C1 segment of cervical spinal cord (tissue), 14 donors: ENCODE results near the gene NECTIN1.
A peak's percentile ranks its signal among the peaks of the same experiment; 100 is the strongest.

Source experiments
- DNase-seq, 14 donors: peaks; one replicate each; lab custom pipeline; 2025; lab: John Stamatoyannopoulos, UW

Gene NECTIN1

GRCh38 chr11:119643212-119643875, 85.7 kb downstream of the NECTIN1 start:
- no peak for DNase-seq

GRCh38 chr11:119641983-119642745, 86.8 kb downstream of the NECTIN1 start:
- no peak for DNase-seq

- DNase-seq, result no peak
These were observed 88.5 kb downstream of the NECTIN1 start for GRCh38 chr11:119640541-119640940.

- no peak for DNase-seq
These were observed 89.3 kb downstream of the NECTIN1 start for GRCh38 chr11:119639642-119640205.

GRCh38 chr11:119638851-119639250, 90.1 kb downstream of the NECTIN1 start:
- no peak for DNase-seq

GRCh38 chr11:119637481-119637880, 91.5 kb downstream of the NECTIN1 start:
- no peak for DNase-seq

GRCh38 chr11:119635776-119636175, 93.2 kb downstream of the NECTIN1 start:
- no peak for DNase-seq

- no peak for DNase-seq
These were observed 93.8 kb downstream of the NECTIN1 start for GRCh38 chr11:119635041-119635740.

GRCh38 chr11:119634301-119634700, 94.7 kb downstream of the NECTIN1 start:
- no peak for DNase-seq

GRCh38 chr11:119629834-119630624, 99.0 kb downstream of the NECTIN1 start:
- DNase-seq, result no peak

GRCh38 chr11:119629085-119629484, 99.9 kb downstream of the NECTIN1 start:
- DNase-seq, result no peak

GRCh38 chr11:119627286-119627685, 101.7 kb downstream of the NECTIN1 start:
- no peak for DNase-seq

- no peak for DNase-seq
These were observed 102.1 kb downstream of the NECTIN1 start for GRCh38 chr11:119626871-119627270.

- DNase-seq, result no peak
These were observed 102.7 kb downstream of the NECTIN1 start for GRCh38 chr11:119626197-119626841.

GRCh38 chr11:119625206-119625978, 103.6 kb downstream of the NECTIN1 start:
- DNase-seq, result no peak

- no peak for DNase-seq
These were observed 104.4 kb downstream of the NECTIN1 start for GRCh38 chr11:119624629-119625028.

GRCh38 chr11:119624102-119624615, 104.8 kb downstream of the NECTIN1 start:
- no peak for DNase-seq

GRCh38 chr11:119623682-119624081, 105.3 kb downstream of the NECTIN1 start:
- DNase-seq, result no peak

GRCh38 chr11:119622454-119623143, 106.4 kb downstream of the NECTIN1 start:
- DNase-seq, result peak in 1 of 14 donors; percentile 17
